Astrocyte of the spinal cord (primary cell): Measurements from ENCODE around the gene PDE6B.

Source experiments
- DNase-seq: peaks from one replicate; pipeline ENCODE4 v3.0.0; 2011; ENCODE audit warnings: low read depth, low spot score
- H3K4me3 ChIP-seq: 2 replicates; pipeline ENCODE4 v1.5.1; 2011; ENCODE audit warnings: low read depth, mild to moderate bottlenecking, low read length, moderate library complexity
- in situ Hi-C: cut with HindIII; loops from 2 replicates; pipeline ENCODE4 v1.10.0; 2017; ENCODE audit warnings: low sequenced_read_pairs
- TF ChIP-seq, protein P1 (sequence below): IDR thresholded peaks from 2 replicates; pipeline ENCODE4 v1.5.1; 2012; ENCODE audit warnings: low read depth, mild to moderate bottlenecking, low read length, inconsistent platforms

The PDE6B gene

GRCh38 chr4:617644-618641 lies 7.4 kb upstream of the PDE6B start:
- TF ChIP-seq, protein P1, sequence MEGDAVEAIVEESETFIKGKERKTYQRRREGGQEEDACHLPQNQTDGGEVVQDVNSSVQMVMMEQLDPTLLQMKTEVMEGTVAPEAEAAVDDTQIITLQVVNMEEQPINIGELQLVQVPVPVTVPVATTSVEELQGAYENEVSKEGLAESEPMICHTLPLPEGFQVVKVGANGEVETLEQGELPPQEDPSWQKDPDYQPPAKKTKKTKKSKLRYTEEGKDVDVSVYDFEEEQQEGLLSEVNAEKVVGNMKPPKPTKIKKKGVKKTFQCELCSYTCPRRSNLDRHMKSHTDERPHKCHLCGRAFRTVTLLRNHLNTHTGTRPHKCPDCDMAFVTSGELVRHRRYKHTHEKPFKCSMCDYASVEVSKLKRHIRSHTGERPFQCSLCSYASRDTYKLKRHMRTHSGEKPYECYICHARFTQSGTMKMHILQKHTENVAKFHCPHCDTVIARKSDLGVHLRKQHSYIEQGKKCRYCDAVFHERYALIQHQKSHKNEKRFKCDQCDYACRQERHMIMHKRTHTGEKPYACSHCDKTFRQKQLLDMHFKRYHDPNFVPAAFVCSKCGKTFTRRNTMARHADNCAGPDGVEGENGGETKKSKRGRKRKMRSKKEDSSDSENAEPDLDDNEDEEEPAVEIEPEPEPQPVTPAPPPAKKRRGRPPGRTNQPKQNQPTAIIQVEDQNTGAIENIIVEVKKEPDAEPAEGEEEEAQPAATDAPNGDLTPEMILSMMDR: no peak
- in situ Hi-C loops: no loop called here
- DNase-seq: no peak
- no peak overlapping the region for H3K4me3 ChIP-seq

DNA sequence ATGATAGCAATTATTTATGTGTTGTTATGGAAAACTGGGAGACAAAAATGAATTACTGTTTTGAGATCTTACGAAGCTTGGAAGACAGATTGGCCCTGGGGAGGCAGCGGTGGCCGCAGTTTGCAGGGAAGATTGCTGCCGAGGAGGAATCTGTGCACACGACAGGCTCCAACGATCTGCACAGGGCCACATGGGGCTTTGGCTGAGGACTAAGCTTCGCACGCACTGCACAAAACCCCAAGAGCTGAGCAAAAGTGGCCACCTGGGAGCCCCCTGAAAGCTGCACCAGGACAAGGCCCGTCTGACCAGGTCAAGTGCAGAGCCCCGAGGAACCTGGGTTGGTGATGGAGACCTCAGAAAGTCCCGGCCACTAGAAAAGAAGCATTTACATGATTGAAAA lies 5.2 kb upstream of the PDE6B start:
- DNase-seq: no peak
- H3K4me3 ChIP-seq: no peak overlapping the region
- in situ Hi-C loops: no loop called here
- TF ChIP-seq, protein P1: no peak

DNA sequence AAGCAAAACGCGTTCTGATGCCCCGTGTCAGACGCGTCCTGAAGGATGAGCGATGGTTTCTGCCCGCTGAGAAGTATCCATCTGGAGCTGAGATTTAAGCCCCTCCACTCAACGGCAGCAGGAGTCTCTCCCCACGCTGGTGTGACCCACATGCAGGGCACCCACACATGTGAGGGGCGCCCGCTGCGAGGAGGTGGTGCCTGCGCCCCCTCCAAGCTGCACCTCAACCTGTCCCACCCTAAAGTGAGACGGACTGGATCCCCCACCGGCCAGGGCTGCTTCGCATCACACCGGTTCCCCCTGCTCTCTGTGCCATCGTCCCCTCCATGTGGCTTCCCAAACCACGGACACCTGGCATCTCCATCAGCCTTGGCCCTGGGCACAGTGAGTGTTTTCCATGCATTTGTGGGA lies 4.5 kb upstream of the PDE6B start:
- no peak for DNase-seq
- H3K4me3 ChIP-seq: no peak overlapping the region
- in situ Hi-C loops: no loop called here
- TF ChIP-seq, protein P1: no peak

- TF ChIP-seq, protein P1: no peak
- in situ Hi-C loops: no loop called here
- no peak for DNase-seq
- no peak overlapping the region for H3K4me3 ChIP-seq
These were observed 3.9 kb upstream of the PDE6B start for GRCh38 chr4:621296-622070.

GRCh38 chr4:622071-622995 lies 3.0 kb upstream of the PDE6B start:
- TF ChIP-seq, protein P1: no peak
- DNase-seq: no peak
- in situ Hi-C loops: no loop called here
- H3K4me3 ChIP-seq: no peak overlapping the region
